GM10248 (cell line): ENCODE data around the gene TMEM201.

Source experiments
- CTCF ChIA-PET: fragments of 300-600 bp; sonication (Branson Sonifier 250); formaldehyde crosslinking; extraction: SDS; loops from one replicate; lab custom pipeline; 2021; ENCODE audit warnings: antibody characterized with exemption; lab: Yijun Ruan, JAX
- POLR2A ChIA-PET: fragments of 350-650 bp; sonication (Branson Sonifier 250); formaldehyde crosslinking; extraction: SDS; loops from one replicate; lab custom pipeline; 2020; ENCODE audit warnings: antibody characterized with exemption; lab: Yijun Ruan, JAX
- DNase-seq: peaks from one replicate; pipeline ENCODE4 v3.0.0; 2012; ENCODE audit errors: extremely low spot score
- TF ChIP-seq, protein P1 (sequence below): IDR thresholded peaks from 2 replicates; pipeline ENCODE4 v1.5.1; 2012; ENCODE audit warnings: mild to moderate bottlenecking, low read depth; ENCODE audit errors: extremely low read depth, missing control alignments, control extremely low read depth

The TMEM201 gene

DNA sequence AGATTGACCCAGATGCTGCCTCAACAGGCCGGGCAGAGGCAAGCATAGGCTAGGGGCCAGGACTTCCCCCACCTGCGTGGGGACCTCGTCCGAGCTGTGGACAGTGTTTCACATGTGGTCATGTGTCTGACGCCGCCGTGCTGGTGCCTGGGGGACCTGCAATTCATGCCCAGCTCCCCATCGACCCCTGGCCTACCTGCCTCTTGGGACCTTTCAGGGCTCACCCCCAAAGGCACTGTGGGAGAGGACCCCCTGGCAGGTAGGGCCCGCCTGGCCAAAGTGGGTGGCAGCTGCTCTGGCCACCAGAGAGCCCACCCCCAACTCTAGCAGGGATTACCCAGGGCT is 4.4 kb downstream of the TMEM201 start:
- ChIA-PET POLR2A (interaction anchor here (0.6 kb wide), 1 partner anchor 34 kb away, joined by 4 read pairs; no protein-coding TSS in a partner anchor), CTCF (interaction anchor here (1.6 to 5.6 kb wide), 3 partner anchors 23 to 837 kb away, joined by 3 to 25 read pairs (median 9); partner anchors contain the start of gene CENPS)
- no peak for DNase-seq
- TF ChIP-seq, protein P1, sequence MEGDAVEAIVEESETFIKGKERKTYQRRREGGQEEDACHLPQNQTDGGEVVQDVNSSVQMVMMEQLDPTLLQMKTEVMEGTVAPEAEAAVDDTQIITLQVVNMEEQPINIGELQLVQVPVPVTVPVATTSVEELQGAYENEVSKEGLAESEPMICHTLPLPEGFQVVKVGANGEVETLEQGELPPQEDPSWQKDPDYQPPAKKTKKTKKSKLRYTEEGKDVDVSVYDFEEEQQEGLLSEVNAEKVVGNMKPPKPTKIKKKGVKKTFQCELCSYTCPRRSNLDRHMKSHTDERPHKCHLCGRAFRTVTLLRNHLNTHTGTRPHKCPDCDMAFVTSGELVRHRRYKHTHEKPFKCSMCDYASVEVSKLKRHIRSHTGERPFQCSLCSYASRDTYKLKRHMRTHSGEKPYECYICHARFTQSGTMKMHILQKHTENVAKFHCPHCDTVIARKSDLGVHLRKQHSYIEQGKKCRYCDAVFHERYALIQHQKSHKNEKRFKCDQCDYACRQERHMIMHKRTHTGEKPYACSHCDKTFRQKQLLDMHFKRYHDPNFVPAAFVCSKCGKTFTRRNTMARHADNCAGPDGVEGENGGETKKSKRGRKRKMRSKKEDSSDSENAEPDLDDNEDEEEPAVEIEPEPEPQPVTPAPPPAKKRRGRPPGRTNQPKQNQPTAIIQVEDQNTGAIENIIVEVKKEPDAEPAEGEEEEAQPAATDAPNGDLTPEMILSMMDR = no peak

DNA sequence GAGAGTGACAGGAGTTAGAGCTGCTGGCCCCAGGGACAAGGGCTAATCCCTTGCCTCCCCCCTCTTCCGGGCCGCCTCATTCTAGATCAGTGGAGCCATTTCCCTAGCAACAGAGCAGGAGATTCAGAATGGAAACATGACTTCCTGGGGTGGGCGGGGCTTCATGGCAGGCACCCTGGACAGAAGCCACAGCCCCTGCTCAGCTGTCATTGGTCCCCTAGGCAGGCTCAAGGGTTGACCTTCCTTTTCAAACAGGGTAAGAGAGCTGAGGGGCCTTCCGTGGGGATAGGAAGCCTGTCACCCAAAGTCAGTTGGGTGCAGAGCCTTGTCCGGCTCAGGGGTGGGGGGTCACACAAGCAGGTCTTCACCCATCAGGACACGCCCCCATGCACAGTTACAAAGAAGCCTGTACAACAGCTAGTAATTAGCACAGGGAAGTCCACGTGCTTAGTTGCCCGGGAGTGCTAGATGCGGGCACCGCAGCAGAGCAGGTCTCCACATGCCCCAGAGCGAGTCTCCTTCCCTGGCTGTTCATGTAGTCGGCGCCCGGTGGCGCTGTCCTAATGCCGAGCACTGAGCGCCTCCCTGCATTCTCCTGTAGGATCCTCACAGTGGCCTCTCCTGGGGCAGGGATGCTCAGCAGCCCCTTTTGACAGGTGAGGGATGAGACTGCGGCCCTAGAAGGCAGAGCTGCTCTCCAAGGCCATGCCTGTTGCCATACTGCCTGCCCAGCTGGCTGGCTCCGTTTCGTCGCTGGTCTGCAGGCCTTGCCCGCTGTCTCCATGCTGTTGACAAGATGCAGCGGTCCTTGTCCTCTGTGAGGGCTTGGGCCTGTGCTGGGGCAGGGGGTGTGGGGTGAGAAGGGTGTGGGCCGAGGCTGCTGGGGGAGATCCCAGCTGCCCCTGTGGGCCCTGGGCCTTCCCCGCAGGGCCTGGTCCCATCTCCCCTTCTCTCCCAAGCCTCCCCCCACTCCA is 5.1 kb downstream of the TMEM201 start:
- ChIA-PET CTCF (interaction anchor here (1.6 to 5.6 kb wide), 3 partner anchors 23 to 836 kb away, joined by 3 to 25 read pairs (median 9); partner anchors contain the start of gene CENPS), POLR2A (interaction anchor here (0.5 to 0.6 kb wide), 2 partner anchors 33 to 120 kb away, joined by 3 to 4 read pairs; no protein-coding TSS in a partner anchor)
- TF ChIP-seq, protein P1 = no peak
- DNase-seq = peak; percentile 85

DNA sequence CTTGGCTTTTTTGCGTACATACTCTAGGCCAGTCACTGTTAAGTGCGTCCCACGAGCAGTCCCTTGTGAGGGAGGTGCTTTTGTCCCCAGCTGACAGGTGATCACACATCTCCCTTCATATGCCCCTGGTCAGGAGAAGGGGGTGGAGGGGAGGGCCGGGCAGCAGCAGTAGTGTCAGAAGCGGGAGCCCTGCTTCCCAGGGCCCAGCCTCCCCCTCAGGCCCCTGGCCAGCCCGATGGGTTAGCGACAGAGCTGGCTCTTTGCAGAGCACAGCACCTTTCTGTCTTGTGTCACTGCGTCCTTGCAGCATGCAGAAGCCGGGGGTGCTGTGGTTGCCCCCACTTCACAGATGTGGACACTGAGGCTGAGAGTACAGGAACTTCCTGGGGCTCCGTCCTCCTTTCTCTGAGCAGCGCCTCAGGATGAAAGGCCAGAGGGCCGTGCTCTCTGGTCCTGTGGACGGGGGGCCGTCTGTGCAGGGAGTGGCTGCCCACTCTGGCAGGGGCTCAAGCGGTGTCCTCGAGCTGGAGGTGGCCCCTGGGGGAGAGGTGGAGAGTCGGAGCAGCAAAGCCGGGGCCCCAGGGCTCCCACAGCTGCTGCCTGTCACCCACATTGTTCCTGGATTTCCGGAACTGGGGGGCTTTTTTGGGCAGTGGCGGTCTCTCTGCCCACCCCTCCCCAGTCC is 5.9 kb downstream of the TMEM201 start:
- POLR2A ChIA-PET = interaction anchor here (0.5 kb wide), 1 partner anchor 119 kb away, joined by 3 read pairs; no protein-coding TSS in a partner anchor
- CTCF ChIA-PET = interaction anchor here (5.6 kb wide), 1 partner anchor 22 kb away, joined by 25 read pairs; no protein-coding TSS in a partner anchor
- TF ChIP-seq, protein P1 = no peak
- no peak for DNase-seq

DNA sequence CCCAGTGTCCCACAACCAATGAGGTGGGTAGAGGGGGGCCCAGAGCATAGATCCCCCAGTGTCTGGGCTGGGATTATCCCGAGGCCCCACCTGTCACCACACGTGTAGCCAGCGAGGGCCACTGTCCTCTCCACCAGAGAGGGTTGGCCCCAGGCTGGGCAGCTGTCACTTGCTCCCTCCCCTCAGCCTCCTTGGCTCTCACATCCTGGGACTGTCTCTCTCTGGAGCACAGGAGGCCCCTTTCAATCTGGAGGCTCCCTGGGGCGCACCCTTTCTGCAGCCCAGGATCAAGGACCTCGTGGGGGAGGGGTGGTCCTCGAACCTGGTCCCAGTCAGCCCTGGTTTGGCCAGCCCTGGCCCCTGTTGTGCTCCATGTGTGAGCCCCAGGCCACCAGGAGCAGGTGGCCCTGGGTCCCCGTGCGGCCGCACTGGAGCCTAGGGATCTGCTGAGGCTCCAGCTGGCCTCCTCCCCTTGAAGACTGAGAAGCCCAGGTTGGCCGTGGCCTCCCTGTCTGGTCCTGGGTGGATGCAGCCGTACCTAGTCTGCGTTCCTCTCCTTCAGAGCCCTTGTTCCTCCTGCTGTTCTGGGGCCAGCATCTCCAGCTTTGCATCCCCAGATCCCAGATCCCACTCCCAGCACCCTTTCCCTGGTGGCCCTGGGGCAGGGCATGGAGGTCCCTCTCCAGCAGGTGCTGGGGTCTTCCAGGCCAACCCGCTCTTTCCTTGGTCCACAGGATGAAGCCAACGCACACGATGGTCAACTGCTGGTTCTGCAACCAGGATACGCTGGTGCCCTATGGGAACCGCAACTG is 6.7 kb downstream of the TMEM201 start:
- DNase-seq = no peak
- POLR2A ChIA-PET = no interaction called here
- TF ChIP-seq, protein P1 = no peak
- CTCF ChIA-PET = interaction anchor here (5.6 kb wide), 1 partner anchor 21 kb away, joined by 25 read pairs; no protein-coding TSS in a partner anchor

DNA sequence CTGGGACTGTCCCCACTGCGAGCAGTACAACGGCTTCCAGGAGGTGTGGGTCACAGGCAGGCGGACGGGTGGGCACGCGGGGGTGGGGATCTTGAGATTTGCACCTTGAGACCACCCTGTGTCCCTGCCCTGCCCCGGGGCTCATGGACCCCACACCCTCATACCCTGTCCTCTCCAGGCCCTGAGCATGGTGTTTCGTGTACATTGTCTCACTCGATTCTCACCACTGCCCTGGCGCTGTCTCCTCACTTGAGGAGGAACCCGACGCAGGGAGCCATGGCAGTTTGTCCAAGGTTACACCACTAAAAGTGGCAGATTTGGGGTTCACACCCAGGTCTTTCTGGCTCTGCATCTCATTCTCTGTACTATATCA is 7.2 kb downstream of the TMEM201 start:
- CTCF ChIA-PET = interaction anchor here (5.6 kb wide), 1 partner anchor 20 kb away, joined by 25 read pairs; no protein-coding TSS in a partner anchor
- POLR2A ChIA-PET = no interaction called here
- TF ChIP-seq, protein P1 = no peak
- DNase-seq = no peak
